Right atrium auricular region (tissue), 2 donors: Measurements from ENCODE around the gene ZNF827. TPM values are rescaled to one million over a fixed set of nuclear protein-coding genes. Genes with fewer than 3 reads are reported as not detected.
A peak's percentile ranks its signal among the peaks of the same experiment; 100 is the strongest.

Source experiments
- DNase-seq: peaks from one replicate; pipeline ENCODE4 v3.0.0-alpha.2; 2019; ENCODE audit warnings: low spot score
- H3K27ac ChIP-seq, 2 donors: fragments of 200-600 bp; sonication (generic); 1 replicate in 1 of 2; 2 replicates in 1 of 2; pipeline ENCODE4 v1.5.1; 2016 to 2019
- H3K27me3 ChIP-seq, 2 donors: fragments of 200-600 bp; sonication (generic); one replicate each; pipeline versions ENCODE4 v1.5.1 to v1.6.0; 2017 to 2019
- H3K36me3 ChIP-seq: fragments of 200-600 bp; sonication (generic); one replicate; pipeline ENCODE4 v1.5.1; 2016
- H3K4me1 ChIP-seq, 2 donors: fragments of 200-600 bp; sonication (generic); one replicate each; pipeline versions ENCODE4 v1.5.1 to v1.6.0; 2017 to 2019
- H3K4me3 ChIP-seq, 2 donors: fragments of 200-600 bp; sonication (generic); 1 replicate in 1 of 2; 2 replicates in 1 of 2; pipeline ENCODE4 v1.5.1; 2017 to 2019; ENCODE audit warnings: mild to moderate bottlenecking in 1 of 2, moderate library complexity in 1 of 2
- H3K9me3 ChIP-seq, 2 donors: fragments of 200-600 bp; sonication (generic); one replicate each; pipeline ENCODE4 v1.5.1; 2019
- CTCF ChIP-seq, 2 donors: fragments of 200-600 bp; sonication (generic); IDR thresholded peaks; one replicate each; pipeline ENCODE4 v1.5.1; 2019; ENCODE audit warnings: antibody characterized with exemption in 2 of 2
- total RNA-seq, 2 donors: library from RNA; depleted of rRNA; stranded (reverse); fragments of >200 nt; gene quantifications; one replicate each; pipeline ENCODE4 v1.1.0, GENCODE V29; 2016

ZNF827 gene
- total RNA-seq, 2 donors from 2014 or later: 8.5 to 16.9 TPM

- Histone ChIP-seq H3K9me3 (no peaks in the 10 kb centered on the region), H3K27me3 (no peaks in the 10 kb centered on the region), H3K27ac (no peak overlapping the region), H3K4me3 (no peak overlapping the region), H3K4me1 (no peaks in the 10 kb centered on the region), H3K36me3 (peaks cover 11% of the 10 kb centered on the region)
- TF ChIP-seq CTCF (IDR thresholded peaks at IDR 0.05): no peak
- no peak for DNase-seq
Observed at GRCh38 chr4:145756244-145756643, 182.4 kb downstream of the ZNF827 start.

- Histone ChIP-seq H3K4me1 (no peaks in the 10 kb centered on the region), H3K27me3 (no peaks in the 10 kb centered on the region), H3K36me3 (peaks cover 6% of the 10 kb centered on the region), H3K27ac (no peak overlapping the region), H3K9me3 (no peaks in the 10 kb centered on the region), H3K4me3 (no peak overlapping the region)
- no peak for TF ChIP-seq CTCF (IDR thresholded peaks at IDR 0.05)
- no peak for DNase-seq
Observed at GRCh38 chr4:145755802-145756201, 182.8 kb downstream of the ZNF827 start.

GRCh38 chr4:145743641-145744040, 195.0 kb downstream of the ZNF827 start:
- DNase-seq: no peak
- no peak for TF ChIP-seq CTCF (IDR thresholded peaks at IDR 0.05)
- H3K4me1 ChIP-seq: no peaks in the 10 kb centered on the region
- H3K27ac ChIP-seq: no peak overlapping the region
- H3K27me3 ChIP-seq: no peaks in the 10 kb centered on the region
- H3K9me3 ChIP-seq: no peaks in the 10 kb centered on the region
- no peak overlapping the region for H3K4me3 ChIP-seq
- H3K36me3 ChIP-seq: no peaks in the 10 kb centered on the region

GRCh38 chr4:145740806-145741205, 197.8 kb downstream of the ZNF827 start:
- H3K9me3 ChIP-seq: no peaks in the 10 kb centered on the region
- no peak overlapping the region for H3K27ac ChIP-seq
- no peak overlapping the region for H3K4me3 ChIP-seq
- H3K36me3 ChIP-seq: no peaks in the 10 kb centered on the region
- peaks cover 0 to 15% of the 10 kb centered on the region in 2 donors for H3K4me1 ChIP-seq
- no peaks in the 10 kb centered on the region for H3K27me3 ChIP-seq
- no peak for DNase-seq
- no peak for TF ChIP-seq CTCF (IDR thresholded peaks at IDR 0.05)

- Histone ChIP-seq H3K4me1 (peaks cover 0 to 24% of the 10 kb centered on the region in 2 donors), H3K4me3 (no peak overlapping the region), H3K36me3 (no peaks in the 10 kb centered on the region), H3K9me3 (no peaks in the 10 kb centered on the region), H3K27ac (no peak overlapping the region), H3K27me3 (no peaks in the 10 kb centered on the region)
- DNase-seq: no peak
- TF ChIP-seq CTCF (IDR thresholded peaks at IDR 0.05): no peak
Observed at GRCh38 chr4:145739845-145740244, 198.8 kb downstream of the ZNF827 start.

GRCh38 chr4:145736241-145736831, 202.3 kb downstream of the ZNF827 start:
- DNase-seq: peak; percentile 69
- Histone ChIP-seq H3K4me1 (peaks cover 0 to 51% of the 10 kb centered on the region in 2 donors), H3K36me3 (no peaks in the 10 kb centered on the region), H3K27ac (peak overlapping the region; percentile 93 to 99), H3K4me3 (no peak overlapping the region), H3K27me3 (no peaks in the 10 kb centered on the region), H3K9me3 (no peaks in the 10 kb centered on the region)
- TF ChIP-seq CTCF (IDR thresholded peaks at IDR 0.05): no peak
